Activated CD8-positive, alpha-beta T cell treated with anti-CD3 and anti-CD28 coated beads for 36 hours (primary cell): ENCODE results near the gene RNF20. TPM values are rescaled to one million over a fixed set of nuclear protein-coding genes. Genes with fewer than 3 reads are reported as not detected.

Experiments used
- ATAC-seq: fragments of 200-7000 bp; cut with Tn5 transposase; one replicate; pipeline ENCODE4 v1.10.0; 2021; ENCODE audit warnings: mild to moderate bottlenecking, moderate library complexity
- CTCF ChIA-PET: fragments of 350-600 bp; sonication (Branson Sonifier 250); formaldehyde crosslinking; loops from one replicate; lab custom pipeline; 2021; ENCODE audit warnings: antibody characterized with exemption; lab: Charles Lee
- POLR2A ChIA-PET: fragments of 350-600 bp; sonication (Branson Sonifier 250); formaldehyde crosslinking; loops from one replicate; lab custom pipeline; 2021; ENCODE audit warnings: antibody characterized with exemption; lab: Charles Lee
- DNase-seq: peaks from one replicate; pipeline ENCODE4 v3.0.0-alpha.2; 2020
- H3K27ac Mint-ChIP-seq: one replicate; pipeline ENCODE4 v1.8.0; 2021; ENCODE audit warnings: mild to moderate bottlenecking, mixed read lengths
- H3K27me3 Mint-ChIP-seq: one replicate; pipeline ENCODE4 v1.8.0; 2021; ENCODE audit warnings: mixed read lengths
- H3K36me3 Mint-ChIP-seq: one replicate; pipeline ENCODE4 v1.8.0; 2021; ENCODE audit warnings: low read depth, mixed read lengths
- H3K4me1 Mint-ChIP-seq: one replicate; pipeline ENCODE4 v1.8.0; 2021; ENCODE audit warnings: low read depth, mixed read lengths
- H3K4me3 Mint-ChIP-seq: one replicate; pipeline ENCODE4 v1.8.0; 2021; ENCODE audit warnings: mild to moderate bottlenecking, moderate library complexity, mixed read lengths
- H3K9me3 Mint-ChIP-seq: one replicate; pipeline ENCODE4 v1.8.0; 2021; ENCODE audit warnings: mixed read lengths
- intact Hi-C: fragments of 100-400 bp; cut with micrococcal nuclease; formaldehyde crosslinking; loops from one replicate; pipeline ENCODE4 v1.10.0; 2022
- total RNA-seq, 2 experiments: library from RNA; stranded (reverse); gene quantifications; one replicate each; pipeline ENCODE4 v1.2.3, GENCODE V29; 2021
- TF ChIP-seq, protein P1 (sequence below): fragments of 200-600 bp; IDR thresholded peaks from one replicate; pipeline ENCODE4 v1.8.0; 2022; ENCODE audit warnings: antibody characterized with exemption, mild to moderate bottlenecking

The RNF20 gene
- total RNA-seq, 2 experiments from 2014 or later = 30.6 to 39.1 TPM

DNA sequence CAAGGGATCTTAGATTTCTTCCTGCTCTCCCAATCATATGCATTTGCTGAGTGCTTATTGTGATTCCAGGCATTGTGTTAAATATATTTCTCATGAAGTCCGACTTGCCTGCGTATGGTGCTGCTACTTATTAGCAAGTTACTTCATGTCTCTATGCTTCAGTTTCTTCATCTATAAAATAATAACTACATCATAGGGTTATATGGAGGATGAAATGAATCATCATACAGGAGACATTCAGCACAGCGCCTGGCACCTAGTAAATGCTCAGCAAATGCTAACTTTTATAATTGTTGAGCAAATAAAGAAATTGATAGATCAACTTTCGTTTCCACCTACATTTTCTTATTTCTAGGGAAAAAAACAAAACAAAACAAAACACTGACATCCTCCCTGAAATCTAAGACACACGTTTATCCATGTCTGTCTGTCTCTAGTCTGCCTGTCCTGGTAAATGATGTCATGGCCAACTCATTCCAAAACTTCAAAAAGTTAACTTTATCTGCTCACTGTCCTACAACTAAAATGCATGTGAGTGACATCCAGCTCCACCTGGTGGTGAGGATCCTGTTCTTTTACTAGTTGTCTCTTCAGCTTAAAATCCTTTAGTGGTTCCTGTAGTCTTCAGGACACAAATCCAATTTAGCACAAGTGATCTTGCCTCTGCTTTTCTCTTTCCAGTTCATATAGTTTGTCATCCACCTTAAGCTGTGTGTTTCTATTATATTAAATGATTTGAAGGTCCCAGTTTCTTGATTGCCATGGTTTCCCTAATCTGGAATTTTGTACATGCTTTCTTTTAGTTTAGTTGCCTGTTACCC, 33.5 kb downstream of the RNF20 start:
- TF ChIP-seq, protein P1, sequence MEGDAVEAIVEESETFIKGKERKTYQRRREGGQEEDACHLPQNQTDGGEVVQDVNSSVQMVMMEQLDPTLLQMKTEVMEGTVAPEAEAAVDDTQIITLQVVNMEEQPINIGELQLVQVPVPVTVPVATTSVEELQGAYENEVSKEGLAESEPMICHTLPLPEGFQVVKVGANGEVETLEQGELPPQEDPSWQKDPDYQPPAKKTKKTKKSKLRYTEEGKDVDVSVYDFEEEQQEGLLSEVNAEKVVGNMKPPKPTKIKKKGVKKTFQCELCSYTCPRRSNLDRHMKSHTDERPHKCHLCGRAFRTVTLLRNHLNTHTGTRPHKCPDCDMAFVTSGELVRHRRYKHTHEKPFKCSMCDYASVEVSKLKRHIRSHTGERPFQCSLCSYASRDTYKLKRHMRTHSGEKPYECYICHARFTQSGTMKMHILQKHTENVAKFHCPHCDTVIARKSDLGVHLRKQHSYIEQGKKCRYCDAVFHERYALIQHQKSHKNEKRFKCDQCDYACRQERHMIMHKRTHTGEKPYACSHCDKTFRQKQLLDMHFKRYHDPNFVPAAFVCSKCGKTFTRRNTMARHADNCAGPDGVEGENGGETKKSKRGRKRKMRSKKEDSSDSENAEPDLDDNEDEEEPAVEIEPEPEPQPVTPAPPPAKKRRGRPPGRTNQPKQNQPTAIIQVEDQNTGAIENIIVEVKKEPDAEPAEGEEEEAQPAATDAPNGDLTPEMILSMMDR = peak; percentile 48
- no peak overlapping the region for H3K27ac Mint-ChIP-seq
- H3K27me3 Mint-ChIP-seq = no peaks in the 10 kb centered on the region
- POLR2A ChIA-PET = interaction anchor here (0.6 kb wide), 1 partner anchor 101 kb away, joined by 3 read pairs; no protein-coding TSS in a partner anchor
- peaks cover 53% of the 10 kb centered on the region for H3K36me3 Mint-ChIP-seq
- no peak overlapping the region for H3K4me3 Mint-ChIP-seq
- CTCF ChIA-PET = interaction anchor here (0.7 to 2.4 kb wide), 7 partner anchors 9 to 178 kb away, joined by 3 to 6 read pairs (median 4); partner anchors contain the start of gene RNF20
- peak; percentile 69 for DNase-seq
- intact Hi-C loops = no loop called here
- no peaks in the 10 kb centered on the region for H3K9me3 Mint-ChIP-seq
- peaks cover 49% of the 10 kb centered on the region for H3K4me1 Mint-ChIP-seq
- ATAC-seq = peak; percentile 60

DNA sequence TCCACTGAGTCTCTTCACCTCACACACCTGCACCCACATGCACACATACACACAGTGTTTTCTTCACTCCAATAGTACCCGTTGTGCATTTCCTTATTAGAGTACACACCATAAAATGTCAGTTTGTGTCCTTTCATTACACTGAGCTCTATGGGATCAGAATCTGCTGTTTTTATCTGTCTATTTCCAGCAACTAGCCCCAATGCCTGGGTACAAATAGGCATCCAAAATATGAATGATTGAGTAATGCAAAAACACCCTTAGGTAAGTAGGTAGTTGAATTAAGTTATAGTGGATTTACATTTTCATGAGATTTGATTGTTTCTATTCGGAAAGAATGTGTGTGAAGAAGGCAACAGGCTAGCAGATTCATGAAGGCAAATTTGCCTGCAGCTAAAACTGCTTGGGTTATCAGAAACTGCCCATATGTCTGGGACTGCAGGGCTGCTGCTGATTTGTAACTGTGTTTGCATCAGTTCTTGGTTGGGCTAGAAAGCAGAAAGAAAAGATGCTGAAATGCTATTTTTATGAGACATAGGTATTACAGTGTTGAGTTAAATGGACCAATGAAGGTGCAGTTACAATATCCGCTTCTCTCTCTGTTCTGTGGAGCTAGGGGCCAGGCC, 34.2 kb downstream of the RNF20 start:
- POLR2A ChIA-PET = no interaction called here
- DNase-seq (no peak), ATAC-seq (no peak)
- Mint-ChIP-seq H3K27me3 (no peaks in the 10 kb centered on the region), H3K4me3 (no peak overlapping the region), H3K27ac (no peak overlapping the region), H3K9me3 (no peaks in the 10 kb centered on the region), H3K4me1 (peaks cover 56% of the 10 kb centered on the region), H3K36me3 (peaks cover 46% of the 10 kb centered on the region)
- TF ChIP-seq, protein P1 = peak; percentile 8
- intact Hi-C loops = no loop called here
- CTCF ChIA-PET = interaction anchor here (0.7 to 2.4 kb wide), 8 partner anchors 9 to 179 kb away, joined by 3 to 6 read pairs (median 4); partner anchors contain the start of gene RNF20

DNA sequence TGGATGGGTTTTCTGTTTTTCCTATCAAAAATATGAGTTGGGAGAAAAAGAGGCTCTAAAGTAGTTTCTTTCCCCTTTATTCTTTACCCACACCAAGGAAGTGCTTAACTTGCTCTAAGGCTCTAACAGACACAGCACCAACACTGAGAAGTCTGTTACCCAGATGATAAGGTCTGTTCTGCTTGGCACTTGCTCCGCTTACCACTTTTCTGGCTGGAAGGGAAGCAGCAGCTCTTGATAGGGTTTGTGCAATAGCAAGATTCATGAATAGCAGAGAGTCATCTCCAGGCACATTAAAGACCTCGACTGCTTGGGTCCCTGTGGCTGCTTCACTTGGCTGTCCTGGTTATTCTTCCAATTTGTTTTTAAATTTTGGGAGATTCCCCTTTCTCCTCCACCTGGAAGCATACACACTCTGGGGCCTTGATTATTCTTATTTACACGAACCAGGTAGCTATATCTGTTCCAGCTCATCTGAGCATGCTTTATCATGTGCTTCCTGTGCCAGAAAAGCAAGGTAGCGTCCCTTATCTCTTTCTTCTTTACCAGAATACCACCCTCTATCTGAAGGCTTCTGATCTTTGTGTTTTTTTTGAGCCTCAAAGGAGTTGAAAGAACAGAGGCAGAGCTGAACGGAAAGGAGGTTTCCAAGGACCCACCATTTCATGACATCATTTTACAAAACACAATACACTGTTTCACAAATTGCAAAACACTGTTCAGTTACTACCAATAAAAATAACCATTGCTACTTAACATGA, 36.3 kb downstream of the RNF20 start:
- POLR2A ChIA-PET = interaction anchor here (1.8 kb wide), 1 partner anchor 10 kb away, joined by 5 read pairs; no protein-coding TSS in a partner anchor
- H3K9me3 Mint-ChIP-seq = no peaks in the 10 kb centered on the region
- H3K4me1 Mint-ChIP-seq = peaks cover 72% of the 10 kb centered on the region
- H3K27me3 Mint-ChIP-seq = no peaks in the 10 kb centered on the region
- H3K36me3 Mint-ChIP-seq = peaks cover 37% of the 10 kb centered on the region
- peak; percentile 54 for ATAC-seq
- no peak for DNase-seq
- H3K27ac Mint-ChIP-seq = peak overlapping the region; percentile 84
- CTCF ChIA-PET = no interaction called here
- TF ChIP-seq, protein P1 = no peak
- H3K4me3 Mint-ChIP-seq = no peak overlapping the region
- intact Hi-C loops = no loop called here

DNA sequence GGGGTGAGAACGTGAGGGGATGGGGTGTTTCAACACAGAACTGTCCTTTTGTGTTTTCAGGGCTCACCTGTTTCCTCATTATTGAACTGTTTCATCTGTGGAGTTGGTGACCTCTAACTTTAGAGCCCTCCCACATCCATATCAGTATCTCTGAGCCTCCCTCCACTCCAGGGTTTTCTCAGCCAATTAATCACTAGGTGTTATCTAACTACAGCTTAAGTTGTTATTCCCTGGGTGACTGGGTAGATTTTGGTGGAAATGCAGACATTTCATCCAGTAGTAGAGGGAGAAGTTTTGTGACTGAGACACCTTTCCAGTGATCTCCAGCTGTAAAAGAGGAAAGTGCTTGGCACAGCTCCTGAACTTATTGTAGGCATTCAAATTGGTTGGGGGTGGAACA, 37.5 kb downstream of the RNF20 start:
- POLR2A ChIA-PET = interaction anchor here (0.6 to 1.8 kb wide), 3 partner anchors 9 to 131 kb away, joined by 3 to 5 read pairs (median 3); no protein-coding TSS in a partner anchor

More for the DNA sequence above, 37.5 kb downstream of the RNF20 start:
- DNase-seq = no peak
- Mint-ChIP-seq H3K27ac (peak overlapping the region; percentile 84), H3K4me1 (peaks cover 72% of the 10 kb centered on the region), H3K4me3 (no peak overlapping the region), H3K27me3 (no peaks in the 10 kb centered on the region), H3K9me3 (no peaks in the 10 kb centered on the region), H3K36me3 (peaks cover 28% of the 10 kb centered on the region)
- CTCF ChIA-PET = interaction anchor here (0.6 to 1.3 kb wide), 3 partner anchors 30 to 41 kb away, joined by 3 to 4 read pairs (median 3); no protein-coding TSS in a partner anchor
- ATAC-seq = no peak
- TF ChIP-seq, protein P1 = no peak
- intact Hi-C loops = no loop called here
